H9 (cell line): ENCODE results near the gene ADA. TPM values are rescaled to one million over a fixed set of nuclear protein-coding genes. Genes with fewer than 3 reads are reported as not detected.

Experiments
- DNase-seq: peaks from one replicate; pipeline ENCODE4 v3.0.0-alpha.2; 2017
- H2AFZ ChIP-seq: one replicate; pipeline ENCODE4 v1.6.1; 2013; ENCODE audit warnings: mild to moderate bottlenecking, low read length, control low read depth, moderate library complexity
- H2AK5ac ChIP-seq: 2 replicates; pipeline ENCODE4 v1.6.1; 2013; ENCODE audit warnings: low read length, control low read depth, mixed read lengths; ENCODE audit not compliant: insufficient read length
- H2BK120ac ChIP-seq: one replicate; pipeline ENCODE4 v1.6.1; 2013; ENCODE audit warnings: low read depth, mild to moderate bottlenecking, low read length, control low read depth, inconsistent platforms; ENCODE audit not compliant: poor library complexity, severe bottlenecking
- H2BK12ac ChIP-seq: 2 replicates; pipeline ENCODE4 v1.6.1; 2013; ENCODE audit warnings: low read length, control low read depth, mixed read lengths, low read depth; ENCODE audit not compliant: insufficient read length
- H2BK15ac ChIP-seq: 2 replicates; pipeline ENCODE4 v1.6.1; 2013; ENCODE audit warnings: low read depth, low read length, control low read depth
- H2BK20ac ChIP-seq: one replicate; pipeline ENCODE4 v1.6.1; 2013; ENCODE audit warnings: low read depth, mild to moderate bottlenecking, low read length, control low read depth, inconsistent platforms; ENCODE audit not compliant: poor library complexity, severe bottlenecking
- H2BK5ac ChIP-seq: 2 replicates; pipeline ENCODE4 v1.6.1; 2013; ENCODE audit warnings: low read length, control low read depth, mixed read lengths; ENCODE audit not compliant: insufficient read length
- H3K14ac ChIP-seq: 2 replicates; pipeline ENCODE4 v1.6.1; 2013; ENCODE audit warnings: low read length, control low read depth; ENCODE audit not compliant: insufficient read depth
- H3K18ac ChIP-seq: 2 replicates; pipeline ENCODE4 v1.6.1; 2013; ENCODE audit warnings: low read depth, mild to moderate bottlenecking, mixed read lengths, low read length, control low read depth; ENCODE audit not compliant: insufficient read length
- H3K23ac ChIP-seq: 2 replicates; pipeline ENCODE4 v1.6.1; 2013; ENCODE audit warnings: low read length, control low read depth, mixed read lengths, low read depth; ENCODE audit not compliant: insufficient read length
- H3K23me2 ChIP-seq: 2 replicates; pipeline ENCODE4 v1.6.1; 2013; ENCODE audit warnings: low read depth, mild to moderate bottlenecking, mixed read lengths, low read length, control low read depth; ENCODE audit not compliant: insufficient read length, poor library complexity, severe bottlenecking
- H3K27ac ChIP-seq: 2 replicates; pipeline ENCODE4 v1.5.1; 2013; ENCODE audit warnings: low read length, control low read depth, mixed read lengths, low read depth; ENCODE audit not compliant: insufficient read length
- H3K27me3 ChIP-seq: 2 replicates; pipeline ENCODE4 v1.6.1; 2013; ENCODE audit warnings: low read length, control low read depth, inconsistent platforms; ENCODE audit not compliant: insufficient read depth
- H3K4ac ChIP-seq: 2 replicates; pipeline ENCODE4 v1.6.1; 2013; ENCODE audit warnings: low read depth, mild to moderate bottlenecking, control low read depth, inconsistent platforms, low read length, moderate library complexity
- H3K4me1 ChIP-seq: 2 replicates; pipeline ENCODE4 v1.6.1; 2013; ENCODE audit warnings: low read length, control low read depth, inconsistent platforms; ENCODE audit not compliant: insufficient read depth
- H3K4me2 ChIP-seq: 2 replicates; pipeline ENCODE4 v1.6.1; 2013; ENCODE audit warnings: low read length, control low read depth, mixed read lengths; ENCODE audit not compliant: insufficient read length, insufficient read depth
- H3K56ac ChIP-seq: 2 replicates; pipeline ENCODE4 v1.6.1; 2013; ENCODE audit warnings: low read depth, mild to moderate bottlenecking, mixed read lengths, low read length, control low read depth; ENCODE audit not compliant: insufficient read length
- H3K79me1 ChIP-seq: 2 replicates; pipeline ENCODE4 v1.6.1; 2013; ENCODE audit warnings: low read depth, mild to moderate bottlenecking, moderate library complexity, low read length, control low read depth, inconsistent platforms; ENCODE audit not compliant: insufficient read depth, poor library complexity, severe bottlenecking
- H3K79me2 ChIP-seq: 2 replicates; pipeline ENCODE4 v1.6.1; 2013; ENCODE audit warnings: low read length, control low read depth, inconsistent platforms; ENCODE audit not compliant: insufficient read depth
- H3K9ac ChIP-seq: 2 replicates; pipeline ENCODE4 v1.6.1; 2013; ENCODE audit warnings: low read length, control low read depth, mixed read lengths; ENCODE audit not compliant: insufficient read length; ENCODE audit errors: extremely low read depth
- H3K9me3 ChIP-seq: one replicate; pipeline ENCODE4 v1.6.1; 2013; ENCODE audit warnings: low read depth, low read length, inconsistent platforms; ENCODE audit not compliant: control insufficient read depth
- H3T11ph ChIP-seq: one replicate; pipeline ENCODE4 v1.6.1; 2013; ENCODE audit warnings: mild to moderate bottlenecking, low read length, control low read depth, inconsistent platforms
- H4K20me1 ChIP-seq: one replicate; pipeline ENCODE4 v1.6.1; 2013; ENCODE audit not compliant: control insufficient read depth, insufficient read length, insufficient read depth
- H4K5ac ChIP-seq: 2 replicates; pipeline ENCODE4 v1.6.1; 2013; ENCODE audit warnings: low read depth, mild to moderate bottlenecking, mixed read lengths, low read length, control low read depth; ENCODE audit not compliant: insufficient read length
- H4K8ac ChIP-seq: replicated peaks from 2 replicates; pipeline ENCODE4 v1.6.1; 2013; ENCODE audit warnings: low read length, control low read depth, mixed read lengths, low read depth; ENCODE audit not compliant: insufficient read length
- H4K91ac ChIP-seq: 2 replicates; pipeline ENCODE4 v1.6.1; 2013; ENCODE audit warnings: low read depth, mild to moderate bottlenecking, moderate library complexity, mixed read lengths, low read length, control low read depth; ENCODE audit not compliant: insufficient read length
- H3K27ac Mint-ChIP-seq, 3 experiments: 2 replicates in 2 of 3; 3 replicates in 1 of 3; pipeline ENCODE4 v1.8.0; 2020 to 2021; ENCODE audit warnings: mixed read lengths in 3 of 3, mild to moderate bottlenecking in 1 of 3, moderate library complexity in 1 of 3
- H3K27me3 Mint-ChIP-seq: 2 replicates; pipeline ENCODE4 v1.8.0; 2021; ENCODE audit warnings: low read depth, mild to moderate bottlenecking, moderate library complexity, mixed read lengths
- H3K36me3 Mint-ChIP-seq, 3 experiments: 2 replicates in 2 of 3; 3 replicates in 1 of 3; pipeline ENCODE4 v1.8.0; 2020 to 2021; ENCODE audit warnings: low read depth in 3 of 3, mixed read lengths in 3 of 3; ENCODE audit not compliant: insufficient read depth in 1 of 3
- H3K4me1 Mint-ChIP-seq, 2 experiments: 2 replicates each; pipeline ENCODE4 v1.8.0; 2020; ENCODE audit warnings: mixed read lengths in 2 of 2
- H3K4me3 Mint-ChIP-seq, 2 experiments: 2 replicates in 1 of 2; 3 replicates in 1 of 2; pipeline ENCODE4 v1.8.0; 2020 to 2021; ENCODE audit warnings: mild to moderate bottlenecking in 2 of 2, mixed read lengths in 2 of 2, moderate library complexity in 1 of 2
- H3K9me3 Mint-ChIP-seq, 2 experiments: 2 replicates in 1 of 2; 3 replicates in 1 of 2; pipeline ENCODE4 v1.8.0; 2020; ENCODE audit warnings: mild to moderate bottlenecking in 2 of 2, mixed read lengths in 2 of 2, moderate library complexity in 1 of 2
- WGBS: extraction: QIAGEN DNeasy Blood & Tissue Kit; methylation state at CpG from one replicate; pipeline ENCODE4 v1.1.7; 2013; ENCODE audit warnings: missing lambda C conversion rate, low lambda C conversion rate, mixed read lengths; ENCODE audit not compliant: insufficient read length; ENCODE audit errors: extremely low coverage; 5-methylcytosine and 5-hydroxymethylcytosine counted together
- total RNA-seq: library from RNA; stranded (reverse); gene quantifications from 2 replicates; pipeline ENCODE4 v1.2.1, GENCODE V29; 2021
- TF ChIP-seq, protein P1 (sequence below): fragments of 200-600 bp; sonication (generic); conservative IDR thresholded peaks from 3 replicates; pipeline ENCODE4 v1.8.0; 2021; ENCODE audit warnings: antibody characterized with exemption, mild to moderate bottlenecking

Gene ADA
- total RNA-seq, 1 experiment from 2014 or later: 22.0 TPM

DNA sequence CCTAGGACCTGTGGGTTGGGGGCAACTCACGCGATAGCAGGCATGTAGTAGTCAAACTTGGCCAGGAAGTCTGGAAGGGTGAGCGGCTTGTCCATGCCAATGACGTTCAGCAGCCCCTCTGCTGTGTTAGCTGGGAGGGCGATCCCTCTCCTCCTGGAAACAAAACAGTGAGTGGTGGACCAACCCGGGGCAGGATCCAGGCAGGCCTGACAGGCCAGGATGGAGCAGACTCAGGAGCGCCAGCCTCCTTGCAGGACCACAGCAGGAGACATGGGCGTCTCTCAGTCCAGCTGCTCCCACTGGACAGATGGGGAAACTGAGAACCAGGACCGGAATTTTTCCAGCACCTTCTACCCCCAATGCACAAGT, 22.5 kb downstream of the ADA start:
- no peak overlapping the region for H2BK15ac ChIP-seq
- H3K4me1 ChIP-seq: no peaks in the 10 kb centered on the region
- Mint-ChIP-seq H3K27me3 (peaks cover 9% of the 10 kb centered on the region), H3K36me3 (peaks cover 0 to 11% (median 5%) of the 10 kb centered on the region in 3 experiments; a peak in 5 of 7 replicates), H3K9me3 (no peaks in the 10 kb centered on the region), H3K27ac (no peak overlapping the region), H3K4me3 (no peak overlapping the region), H3K4me1 (peaks cover 19% of the 10 kb centered on the region in 2 experiments)
- no peaks in the 10 kb centered on the region for H3K23me2 ChIP-seq
- no peak overlapping the region for H2BK120ac ChIP-seq
- H3K9ac ChIP-seq: no peak overlapping the region
- TF ChIP-seq, protein P1, sequence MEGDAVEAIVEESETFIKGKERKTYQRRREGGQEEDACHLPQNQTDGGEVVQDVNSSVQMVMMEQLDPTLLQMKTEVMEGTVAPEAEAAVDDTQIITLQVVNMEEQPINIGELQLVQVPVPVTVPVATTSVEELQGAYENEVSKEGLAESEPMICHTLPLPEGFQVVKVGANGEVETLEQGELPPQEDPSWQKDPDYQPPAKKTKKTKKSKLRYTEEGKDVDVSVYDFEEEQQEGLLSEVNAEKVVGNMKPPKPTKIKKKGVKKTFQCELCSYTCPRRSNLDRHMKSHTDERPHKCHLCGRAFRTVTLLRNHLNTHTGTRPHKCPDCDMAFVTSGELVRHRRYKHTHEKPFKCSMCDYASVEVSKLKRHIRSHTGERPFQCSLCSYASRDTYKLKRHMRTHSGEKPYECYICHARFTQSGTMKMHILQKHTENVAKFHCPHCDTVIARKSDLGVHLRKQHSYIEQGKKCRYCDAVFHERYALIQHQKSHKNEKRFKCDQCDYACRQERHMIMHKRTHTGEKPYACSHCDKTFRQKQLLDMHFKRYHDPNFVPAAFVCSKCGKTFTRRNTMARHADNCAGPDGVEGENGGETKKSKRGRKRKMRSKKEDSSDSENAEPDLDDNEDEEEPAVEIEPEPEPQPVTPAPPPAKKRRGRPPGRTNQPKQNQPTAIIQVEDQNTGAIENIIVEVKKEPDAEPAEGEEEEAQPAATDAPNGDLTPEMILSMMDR: no peak
- H3K23ac ChIP-seq: no peak overlapping the region
- no peak overlapping the region for H3K4ac ChIP-seq
- no peak overlapping the region for H2AFZ ChIP-seq
- H3K27ac ChIP-seq: no peak overlapping the region
- no peaks in the 10 kb centered on the region for H4K20me1 ChIP-seq
- H2BK12ac ChIP-seq: no peak overlapping the region
- no peak overlapping the region for H4K8ac ChIP-seq
- H3K27me3 ChIP-seq: no peaks in the 10 kb centered on the region; the same call in 1 of the 2 replicates
- no peak for DNase-seq
- no peaks in the 10 kb centered on the region for H3K79me2 ChIP-seq
- H4K5ac ChIP-seq: no peak overlapping the region
- no peak overlapping the region for H3K56ac ChIP-seq
- H2AK5ac ChIP-seq: no peak overlapping the region
- H2BK20ac ChIP-seq: no peak overlapping the region
- H3K9me3 ChIP-seq: no peaks in the 10 kb centered on the region
- H2BK5ac ChIP-seq: no peak overlapping the region
- H3K79me1 ChIP-seq: no peaks in the 10 kb centered on the region
- no peak overlapping the region for H4K91ac ChIP-seq
- H3T11ph ChIP-seq: no peak overlapping the region
- no peak overlapping the region for H3K4me2 ChIP-seq
- WGBS: no CpG with 5 or more reads among the region's 9 CpGs
- H3K18ac ChIP-seq: no peak overlapping the region
- H3K14ac ChIP-seq: no peak overlapping the region
